GM23338 (cell line): ENCODE data around the gene GSG1L. TPM values are rescaled to one million over a fixed set of nuclear protein-coding genes. Genes with fewer than 3 reads are reported as not detected.

Experiments used
- CTCF ChIP-seq, 2 experiments: fragments of 200-600 bp in 1 of 2; sonication (generic) in 1 of 2; conservative IDR thresholded peaks; 2 replicates each; pipeline versions ENCODE4 v1.5.1 to v1.6.1; 2016 to 2017; ENCODE audit warnings: antibody characterized with exemption in 2 of 2, low read depth in 2 of 2, mild to moderate bottlenecking in 2 of 2, moderate library complexity in 1 of 2
- ETS1 ChIP-seq: IDR thresholded peaks from 2 replicates; pipeline ENCODE4 v1.6.1; 2016; ENCODE audit warnings: antibody characterized with exemption
- EZH2phosphoT487 ChIP-seq: fragments of 200-600 bp; sonication (generic); IDR thresholded peaks from one replicate; pipeline ENCODE4 v1.8.1; 2018; ENCODE audit warnings: antibody characterized with exemption; ENCODE audit not compliant: unreplicated experiment
- JUNB ChIP-seq: IDR thresholded peaks from one replicate; pipeline ENCODE4 v1.6.1; 2016; ENCODE audit warnings: antibody characterized with exemption; ENCODE audit not compliant: unreplicated experiment
- POLR2AphosphoS5 ChIP-seq: IDR thresholded peaks from 2 replicates; pipeline ENCODE4 v1.6.1; 2016; ENCODE audit warnings: antibody characterized with exemption, low read depth
- ZNF462 ChIP-seq: fragments of 250-450 bp; sonication (Bioruptor Pico); IDR thresholded peaks from 2 replicates; pipeline ENCODE4 v1.5.0; 2020; ENCODE audit warnings: mild to moderate bottlenecking, moderate library complexity
- polyA plus RNA-seq: library from polyadenylated mRNA; unstranded; fragments of >200 nt; fragmentation: Nextera tagmentation; extraction: Ambion mirVana; gene quantifications from 2 replicates; pipeline ENCODE4 v1.2.1, GENCODE V29; 2016
- total RNA-seq: library from RNA; depleted of rRNA; stranded (reverse); fragments of >200 nt; shearing (Covaris generic); gene quantifications from 2 replicates; pipeline ENCODE4 v1.2.3, GENCODE V29; 2014

Gene GSG1L
- total and polyA plus RNA-seq, 2 experiments from 2014 or later: 0.36 to 0.63 TPM

GRCh38 chr16:28062847-28063521 is 530 bp downstream of the GSG1L start (continued):
- TF ChIP-seq ZNF462 (CRISPR knock-in tag) (no peak), ETS1 (no peak), POLR2AphosphoS5 (no peak), JUNB (no peak), CTCF (conservative IDR thresholded peaks at IDR 0.05; ENCODE audit: low read depth in 2 of 2) (no peak), EZH2phosphoT487 (no peak)
